ENCODE data around the gene LRRC2.

DNA sequence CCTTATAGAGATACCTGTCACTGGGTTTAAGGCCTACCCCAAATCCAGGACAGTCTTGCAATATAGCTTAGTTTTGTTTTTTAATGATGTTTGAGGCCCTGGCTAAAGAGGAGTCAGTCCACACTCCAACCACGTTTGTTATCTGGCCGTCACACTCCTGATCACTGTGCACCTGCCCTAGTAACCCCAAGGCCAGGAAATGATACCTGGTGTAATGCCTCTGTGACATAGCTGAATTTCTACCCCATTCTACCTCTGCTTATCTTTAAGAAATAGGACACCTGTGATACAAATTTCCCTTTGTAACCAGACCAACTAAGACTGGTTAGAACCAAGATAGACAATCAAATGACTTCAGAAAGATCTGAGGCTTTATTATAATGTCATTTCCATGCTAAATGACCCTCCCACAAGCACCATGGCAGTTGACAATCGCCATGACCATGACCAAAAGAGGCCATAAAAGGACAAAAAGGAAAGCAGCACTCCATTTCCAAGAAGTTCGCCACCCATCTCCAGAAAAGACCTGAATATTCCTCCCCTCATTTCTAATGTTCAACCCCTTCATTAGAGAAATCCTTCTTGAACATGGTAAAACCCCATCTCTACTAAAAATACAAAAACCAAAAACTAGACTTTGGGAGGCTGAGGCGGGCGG lies 73.1 kb downstream of the LRRC2 start:
- TF ChIP-seq POLR2A (IDR thresholded peaks at IDR 0.05) = no peak
- TF ChIP-seq CTCF (IDR thresholded peaks at IDR 0.05 in 8 of 11, conservative IDR thresholded peaks at IDR 0.05 in 3 of 11) = no peak
